Measurements from ENCODE around the gene HDAC4. TPM values are rescaled to one million over a fixed set of nuclear protein-coding genes. Genes with fewer than 3 reads are reported as not detected.

Gene HDAC4
- total and polyA plus RNA-seq, 2 experiments from 2014 or later, result 8.1 to 41.8 TPM

GRCh38 chr2:239190921-239191885 lies 209.6 kb downstream of the HDAC4 start:
- H3K4me1 ChIP-seq (ENCODE audit: insufficient read depth), result no peaks in the 10 kb centered on the region; the same call in 1 of the 2 replicates
- no peak overlapping the region for H2AFZ ChIP-seq
- peaks cover 25% of the 10 kb centered on the region for H3K79me2 ChIP-seq (replicated peaks; ENCODE audit: insufficient read depth)
- H3K4me3 ChIP-seq, result no peak overlapping the region
- H3K36me3 ChIP-seq (ENCODE audit: insufficient read depth), result peaks cover 6% of the 10 kb centered on the region; the same call in 1 of the 2 replicates
- H4K20me1 ChIP-seq (replicated peaks; ENCODE audit: insufficient read depth), result no peaks in the 10 kb centered on the region; the same call in 1 of the 2 replicates
- Mint-ChIP-seq H3K4me3 (no peak overlapping the region), H3K27me3 (ENCODE audit: insufficient read depth, low read depth, poor library complexity) (peaks cover 13% of the 10 kb centered on the region), H3K9me3 (peaks cover 6% of the 10 kb centered on the region; the same call in 1 of the 3 replicates), H3K27ac (peak overlapping the region; percentile 83), H3K4me1 (peaks cover 9% of the 10 kb centered on the region), H3K36me3 (ENCODE audit: low read depth) (peaks cover 39% of the 10 kb centered on the region)
- no peaks in the 10 kb centered on the region for H3F3A ChIP-seq (replicated peaks; ENCODE audit: low read depth)
- no peaks in the 10 kb centered on the region for H3K9me2 ChIP-seq (ENCODE audit: insufficient read depth)
- no peak for TF ChIP-seq ETS1 (IDR thresholded peaks at IDR 0.05)
- TF ChIP-seq CREB1 (CRISPR knock-in tag; IDR thresholded peaks at IDR 0.05; ENCODE audit: low read depth), result no peak
- no peak for TF ChIP-seq JUNB (IDR thresholded peaks at IDR 0.05; ENCODE audit: unreplicated experiment)
- no peak for TF ChIP-seq ZNF114 (CRISPR knock-in tag; IDR thresholded peaks at IDR 0.05)
- TF ChIP-seq CTCF (conservative IDR thresholded peaks at IDR 0.05; ENCODE audit: low read depth in 2 of 2), result no peak
- no peak for TF ChIP-seq REST (IDR thresholded peaks at IDR 0.05; ENCODE audit: unreplicated experiment)
- TF ChIP-seq ZNF462 (CRISPR knock-in tag; IDR thresholded peaks at IDR 0.05), result no peak
- TF ChIP-seq ZNF331 (CRISPR knock-in tag; IDR thresholded peaks at IDR 0.05; ENCODE audit: low read depth), result no peak
- DNase-seq (ENCODE audit: low spot score) (no peak), ATAC-seq (no peak)
- H3K27me3 ChIP-seq (ENCODE audit: insufficient read depth), result no peaks in the 10 kb centered on the region
- H3K27ac ChIP-seq (ENCODE audit: low read depth), result no peak overlapping the region
- H3K4me2 ChIP-seq, result no peak overlapping the region

All from GM23338 (cell line).